AML-193 (cell line): Measurements from ENCODE around the gene RPP25L.

ENCODE experiments used
- DNase-seq, 2 experiments: peaks; one replicate each; lab custom pipeline; 2025; lab: John Stamatoyannopoulos, UW

The RPP25L gene

GRCh38 chr9:34637356-34638137 is 25.6 kb upstream of the RPP25L start, which contains the start of gene SIGMAR1:
TSS of gene SIGMAR1 (minus strand) at chr9:34637787. CDS start at chr9:34637697, 90 bp downstream.
- peak; percentile 69 to 84 for DNase-seq

DNA sequence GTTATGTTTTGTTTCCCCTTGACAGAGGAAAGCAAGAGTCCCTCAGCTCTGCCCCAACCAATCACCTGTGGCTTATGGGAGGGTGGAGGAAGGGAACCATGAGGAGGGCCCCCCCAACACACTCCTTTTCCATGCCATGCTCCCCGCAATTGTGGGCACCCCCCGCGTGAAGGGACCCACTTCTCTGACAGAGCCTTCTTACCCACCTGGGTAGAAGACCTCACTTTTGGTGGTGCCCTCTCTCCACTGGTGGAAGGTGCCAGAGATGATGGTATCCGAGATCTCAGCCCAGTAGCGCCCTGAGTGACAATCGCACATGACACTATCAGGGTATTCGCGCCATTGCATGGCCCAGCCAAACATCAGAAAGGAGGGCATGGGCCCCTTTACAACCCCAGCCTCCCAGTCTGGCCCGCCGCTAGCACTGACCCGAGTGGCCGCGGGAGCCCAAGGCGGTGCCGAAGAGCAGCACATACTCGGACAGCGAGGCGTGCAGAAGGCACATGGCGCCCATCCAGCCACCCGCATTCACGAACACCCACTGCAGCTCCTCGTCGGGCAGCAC is 25.0 kb upstream of the RPP25L start:
- no peak for DNase-seq

DNA sequence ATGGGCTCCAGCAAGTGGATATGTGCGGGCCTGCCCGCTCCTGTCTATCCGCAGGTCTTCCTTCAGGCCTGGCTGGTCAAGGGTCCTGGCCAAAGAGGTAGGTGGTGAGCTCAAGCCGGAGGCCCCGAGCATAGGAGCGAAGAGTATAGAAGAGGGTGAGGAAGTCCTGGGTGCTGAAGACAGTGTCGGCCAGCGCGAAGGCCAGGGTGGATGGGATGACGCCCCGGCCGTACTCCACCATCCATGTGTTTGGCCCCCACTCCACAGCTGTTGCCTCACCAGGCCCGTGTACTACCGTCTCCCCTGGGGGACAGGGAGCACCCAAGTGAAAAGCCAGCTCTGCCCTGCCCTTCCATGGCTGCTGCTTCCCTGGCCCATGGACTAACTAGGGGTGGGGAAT is 23.7 kb upstream of the RPP25L start:
- no peak for DNase-seq

- DNase-seq = no peak
Measured at GRCh38 chr9:34634551-34635248, 22.8 kb upstream of the RPP25L start.

- peak; percentile 75 to 79 for DNase-seq
Measured at GRCh38 chr9:34633851-34634550, 22.1 kb upstream of the RPP25L start.

DNA sequence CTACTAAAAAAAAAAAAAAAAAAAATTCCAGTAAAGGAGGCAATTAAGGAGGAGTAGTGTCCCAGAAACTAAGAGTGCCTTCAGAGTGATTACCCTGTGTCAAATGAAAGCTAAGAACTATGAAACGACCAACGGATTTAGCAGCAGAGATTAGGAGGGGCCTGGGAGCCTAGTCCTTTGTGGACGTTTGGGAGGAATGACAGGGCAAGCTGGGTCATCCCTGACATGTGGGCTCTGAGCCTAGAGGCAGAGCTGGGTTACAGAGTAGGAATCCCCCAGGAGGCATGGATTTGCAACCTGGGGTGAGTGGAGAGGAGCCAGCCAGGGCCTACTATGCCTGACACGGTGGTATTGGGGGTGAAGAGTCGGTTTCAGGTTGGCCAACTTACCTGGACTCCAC is 21.3 kb upstream of the RPP25L start:
- no peak for DNase-seq

DNA sequence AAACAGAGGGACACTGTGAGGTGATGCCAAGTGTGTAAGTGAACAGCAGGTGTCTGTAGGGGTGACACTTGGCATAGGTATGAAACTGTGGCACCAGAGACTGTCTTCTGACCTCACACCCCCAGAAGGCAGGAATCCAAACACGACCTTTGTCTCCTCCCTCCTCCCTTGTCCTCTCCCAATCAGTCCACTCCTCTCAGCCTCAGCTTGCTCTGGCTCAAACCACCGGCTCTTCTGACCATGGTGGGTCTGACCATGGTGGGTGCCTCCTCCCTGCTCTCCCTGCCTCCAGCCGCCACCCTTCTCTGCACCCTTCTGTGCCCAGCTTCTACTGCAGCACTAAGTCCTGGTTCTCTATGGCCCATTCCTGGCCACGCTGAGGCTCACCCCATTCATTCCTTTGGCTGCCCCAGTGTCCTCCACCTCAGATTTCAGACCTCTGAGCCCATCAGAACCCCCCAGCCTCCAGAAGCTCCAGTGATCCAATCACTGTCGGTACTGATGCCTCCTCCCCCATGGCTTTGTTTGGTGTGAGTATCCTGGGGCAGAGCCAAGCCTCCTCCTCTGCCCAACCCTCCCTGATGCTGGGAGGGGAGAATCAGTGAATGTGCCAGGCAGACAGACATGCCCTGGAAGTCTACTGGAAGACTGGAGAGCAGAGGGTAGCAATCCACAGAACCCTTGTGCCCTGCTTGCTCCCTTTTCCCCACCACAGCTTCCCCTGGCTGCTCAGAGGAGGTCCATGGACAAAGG is 18.7 kb upstream of the RPP25L start:
- DNase-seq = no peak

DNA sequence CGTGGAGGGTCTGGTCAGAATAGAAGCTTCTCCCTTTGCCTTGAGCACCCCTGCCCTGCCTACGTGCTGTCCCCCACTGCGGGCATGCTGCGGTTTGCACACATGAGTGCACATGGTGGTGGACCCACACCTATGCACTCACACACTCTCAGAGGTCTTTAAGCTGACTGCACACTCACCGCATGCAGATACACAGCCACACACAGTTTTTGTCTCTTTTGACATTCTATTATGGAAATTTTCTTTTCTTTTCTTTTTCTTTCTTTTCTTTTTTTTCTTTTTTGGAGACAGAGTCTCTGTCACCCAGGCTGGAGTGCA is 17.6 kb upstream of the RPP25L start:
- no peak for DNase-seq

DNA sequence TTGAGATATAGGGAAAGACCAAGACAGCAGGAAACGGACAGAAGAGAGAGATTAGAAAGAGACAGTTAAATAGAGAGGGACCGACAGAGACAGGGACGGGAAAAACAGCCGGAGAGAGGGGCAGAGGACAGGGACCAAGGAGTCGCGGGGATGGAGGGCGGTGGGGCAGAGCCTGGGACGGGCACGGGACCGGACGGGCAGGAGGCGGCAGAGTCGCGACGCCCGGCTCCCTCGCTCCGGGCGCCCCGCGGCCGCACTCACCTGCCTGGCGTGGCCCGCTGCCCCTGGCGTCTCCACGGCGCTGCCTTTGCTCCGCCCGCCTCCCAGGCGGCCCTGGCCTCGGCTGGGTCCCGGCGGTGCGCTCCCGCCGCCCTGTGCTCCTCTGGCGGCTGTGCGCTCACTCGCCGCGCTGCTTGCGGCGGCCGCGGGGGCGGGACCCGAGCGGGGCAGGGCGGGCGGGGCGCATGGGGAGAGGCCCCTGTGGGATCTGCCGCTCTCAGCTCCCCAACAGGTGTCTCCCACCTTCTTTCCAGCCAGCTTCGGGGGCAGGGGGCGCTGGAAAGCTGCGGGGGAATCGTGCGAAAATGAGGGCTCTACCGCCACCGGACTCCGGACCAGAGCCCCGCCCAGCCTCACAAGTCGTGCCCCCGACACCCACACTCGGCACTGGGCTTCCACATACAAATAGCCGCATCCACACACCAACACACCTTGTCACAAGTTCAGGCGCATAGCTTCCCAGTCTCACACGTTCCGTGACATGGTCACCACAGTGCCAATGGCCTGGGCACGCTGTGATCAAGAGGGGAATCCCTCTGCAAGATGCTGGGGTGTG is 17.0 kb upstream of the RPP25L start, which contains the start of gene ARID3C:
ARID3C (minus strand) TSS at position 411 of the 835 bp plus-strand sequence. CDS start 1,052 bp downstream, outside the sequence.
- no peak for DNase-seq

GRCh38 chr9:34627716-34628655 is 16.1 kb upstream of the RPP25L start:
- no peak for DNase-seq

GRCh38 chr9:34625186-34625486 is 13.2 kb upstream of the RPP25L start:
- no peak for DNase-seq

- DNase-seq = no peak
Measured at GRCh38 chr9:34624475-34625185, 12.7 kb upstream of the RPP25L start.

DNA sequence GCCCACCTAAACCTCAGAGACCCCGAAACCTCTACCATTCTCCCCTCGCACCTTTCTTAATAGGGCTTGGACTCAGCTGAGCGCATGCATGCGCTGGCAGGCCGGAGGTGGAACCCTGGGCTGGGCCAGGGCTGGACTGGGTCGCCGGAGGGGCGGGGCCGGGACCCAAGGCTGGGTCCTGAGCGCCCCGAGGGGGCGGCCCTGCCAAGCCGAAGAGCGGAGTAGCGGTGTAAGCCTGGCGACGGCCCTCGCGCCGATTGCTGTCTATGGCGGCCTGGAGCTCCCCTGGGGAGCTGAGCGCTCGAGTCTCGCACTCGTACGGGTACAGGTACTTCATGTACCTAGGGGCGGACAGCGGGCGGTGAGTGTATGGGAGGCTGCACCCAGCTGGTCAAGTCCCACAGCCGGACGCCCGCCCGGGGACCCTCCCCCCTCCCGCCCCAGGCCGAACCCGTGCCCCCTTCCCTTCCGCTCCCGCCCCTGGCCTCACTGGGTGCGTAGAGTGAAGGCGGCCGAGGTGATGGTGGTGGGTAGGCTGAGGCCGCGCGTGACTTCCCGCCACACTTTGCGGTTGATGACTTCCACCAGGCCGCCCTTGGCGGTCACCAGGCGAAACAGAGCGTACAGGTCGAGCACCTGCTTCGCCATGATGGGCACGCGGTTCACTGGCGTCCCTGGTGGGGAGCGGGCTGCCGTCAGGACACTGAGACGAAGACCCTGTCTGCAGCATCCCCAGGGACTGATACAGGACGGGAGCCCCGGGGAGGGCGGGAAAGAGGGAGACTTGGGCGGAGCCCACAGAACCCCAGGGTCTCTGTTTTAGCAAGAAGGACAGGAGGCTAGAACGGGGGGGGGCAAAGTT is 11.7 kb upstream of the RPP25L start:
- DNase-seq = no peak

DNA sequence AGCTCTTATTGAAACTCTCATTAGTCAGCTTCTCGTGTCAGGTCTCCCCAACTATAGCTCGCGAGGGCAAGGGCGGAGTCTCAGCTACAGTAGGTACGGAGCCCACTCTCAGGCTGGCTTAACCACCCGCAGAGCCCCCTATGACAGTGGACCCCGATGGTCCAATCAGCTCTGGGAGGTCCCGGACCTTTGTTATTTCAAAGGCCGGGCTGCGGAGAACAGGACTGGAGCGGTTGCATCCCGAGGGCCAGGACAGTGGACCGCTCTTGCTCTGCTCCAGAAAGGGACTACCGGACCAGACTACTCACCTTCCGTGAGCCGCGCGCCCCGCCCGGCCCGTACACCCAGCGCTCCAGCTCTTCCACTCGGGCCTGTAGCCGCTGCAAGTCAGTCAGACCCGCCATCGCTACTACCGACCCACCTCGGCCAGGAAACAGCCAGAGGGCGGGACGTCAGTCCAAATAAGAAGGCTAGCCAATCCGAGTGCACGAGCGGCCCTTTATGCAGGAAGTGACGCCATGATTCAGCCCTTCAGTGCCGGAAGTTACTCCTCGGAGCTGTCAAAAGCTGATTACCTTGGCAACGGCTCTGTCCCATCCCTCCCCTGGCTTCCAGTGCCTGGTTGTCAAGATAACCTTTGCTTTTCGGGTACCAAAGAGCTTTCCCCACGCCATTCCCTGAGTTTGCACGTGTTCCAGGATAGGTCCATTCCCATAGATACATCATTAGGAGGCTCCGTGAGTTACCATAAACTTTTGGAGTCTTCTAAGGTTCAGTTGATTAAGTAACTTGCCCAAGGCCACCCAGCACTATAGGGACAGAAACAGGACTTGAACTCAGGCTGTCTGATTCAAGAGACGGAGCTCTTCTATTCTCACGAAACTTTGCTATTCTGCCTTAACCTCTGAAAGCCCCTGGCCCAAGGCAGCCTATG is 8.4 kb upstream of the RPP25L start, which contains the start of gene DCTN3:
DCTN3 (minus strand) TSS at position 435 of the 934 bp plus-strand sequence; CDS start at position 404, 31 bp downstream.
- peak; percentile 96 to 97 for DNase-seq

- no peak for DNase-seq
Measured at GRCh38 chr9:34615132-34615531, 3.2 kb upstream of the RPP25L start.

DNA sequence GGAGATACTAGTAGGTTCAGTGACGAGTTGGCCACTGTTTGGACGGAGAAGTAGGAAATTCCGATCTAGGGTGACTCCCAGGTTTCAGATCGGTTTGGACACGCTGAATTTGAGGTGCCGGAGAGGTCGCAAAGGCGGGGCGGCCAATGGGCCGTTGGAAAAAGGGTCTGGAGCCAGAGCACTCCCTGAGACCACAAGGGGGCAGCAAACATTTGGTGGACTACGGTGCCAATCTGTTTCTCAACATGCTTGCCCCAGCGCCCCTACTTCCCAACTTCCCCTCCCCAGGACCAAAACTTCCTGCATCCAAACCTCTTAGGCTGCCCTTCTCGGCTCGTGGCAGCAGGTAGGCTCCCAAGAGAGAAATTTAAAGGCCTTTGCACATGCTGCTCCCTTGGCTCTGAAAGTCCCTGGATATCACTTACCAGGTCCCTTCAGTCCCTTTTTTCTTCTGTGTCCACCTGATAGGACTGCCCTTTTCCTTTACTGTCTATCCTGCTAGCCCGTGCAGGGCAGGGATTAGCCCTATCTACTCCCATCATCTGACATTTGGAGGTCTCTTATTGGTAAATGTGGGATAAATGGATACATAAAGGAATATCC is 992 bp upstream of the RPP25L start:
- DNase-seq = peak; percentile 79 to 80
